Sciatic nerve (tissue), 2 donors: ENCODE data around the gene MCUB. TPM values are rescaled to one million over a fixed set of nuclear protein-coding genes. Genes with fewer than 3 reads are reported as not detected.
"Not testable (repeated sequence)": the region's sequence is repeated elsewhere in the genome, so short reads cannot be mapped to it uniquely, and the experiment has no call there.

Experiments
- ATAC-seq: fragments of 200-7000 bp; cut with Tn5 transposase; one replicate; pipeline ENCODE4 v1.9.1; 2020; ENCODE audit warnings: mild to moderate bottlenecking, moderate library complexity
- DNase-seq: peaks from one replicate; pipeline ENCODE4 v3.0.0-alpha.2; 2020; ENCODE audit warnings: low spot score
- intact Hi-C: fragments of 100-400 bp; cut with DNase I; formaldehyde crosslinking; loops from one replicate; pipeline ENCODE4 v1.14.2; 2022
- total RNA-seq: library from RNA; stranded (reverse); fragmentation: NEBNext Ultra II Directional; extraction: Animal tissue kit (Norgen Biotek cat#: 25700); gene quantifications from one replicate; pipeline ENCODE4 v1.2.1, GENCODE V29; 2021
- donor health status: DM: no; HTN: no; CAD: no.
- donor health status: DM: no; HTN: no; CAD: no.

The MCUB gene
- total RNA-seq, 1 donor from 2014 or later, result 23.0 TPM

DNA sequence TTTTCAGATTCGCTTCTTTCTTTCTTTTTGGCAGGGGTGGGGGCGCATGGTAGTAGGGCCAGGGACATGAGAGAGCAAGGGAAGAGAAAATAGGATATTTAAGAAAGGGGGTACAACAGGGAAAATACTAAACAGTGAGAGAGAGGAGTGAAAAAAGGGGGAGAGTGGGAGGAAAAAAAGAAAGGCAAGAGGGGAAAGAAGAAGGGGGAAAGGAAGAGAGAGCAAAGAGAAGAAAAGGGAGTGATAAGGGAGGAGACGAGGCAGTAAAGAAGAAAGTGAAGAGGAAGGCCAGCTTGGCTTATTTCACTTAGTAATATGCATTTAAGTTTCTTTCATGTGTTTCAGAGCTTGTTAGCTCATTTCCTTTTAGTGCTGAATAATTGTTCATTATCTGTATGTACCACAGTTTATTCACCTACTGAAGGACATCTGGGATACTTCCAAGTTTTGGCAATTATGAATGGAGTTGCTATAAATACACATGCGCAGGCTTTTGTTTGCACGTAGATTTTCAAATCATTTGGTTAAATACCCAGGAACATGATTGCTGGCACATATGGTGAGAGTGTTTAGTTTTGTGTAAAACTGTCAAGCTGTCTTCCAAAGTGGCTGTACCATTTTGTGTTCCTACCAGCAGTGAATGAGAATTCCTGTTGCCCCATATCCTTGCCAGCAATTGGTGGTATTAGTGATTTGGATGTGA lies 105.9 kb downstream of the MCUB start:
- intact Hi-C loops, result no loop called here
- no peak for ATAC-seq
- DNase-seq, result no peak

DNA sequence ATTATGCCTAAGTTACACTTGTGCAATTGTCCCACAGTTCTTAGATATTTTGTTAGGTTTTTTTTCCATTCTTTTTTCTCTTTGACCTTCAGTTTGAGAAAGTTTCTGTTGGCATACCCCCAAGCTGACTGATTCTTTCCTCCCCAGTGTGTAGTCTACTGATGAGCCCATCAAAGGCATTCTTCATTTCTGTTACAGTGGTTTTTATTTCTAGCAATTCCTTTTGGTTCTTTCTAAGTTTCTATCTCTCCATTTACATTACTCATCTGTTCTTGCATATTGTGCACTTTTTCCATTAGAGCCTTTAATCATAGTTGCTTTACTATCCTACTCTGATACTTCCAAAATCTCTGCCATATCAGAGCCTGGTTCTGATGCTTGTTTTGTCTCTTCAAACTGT lies 111.3 kb downstream of the MCUB start:
- ATAC-seq, result no peak
- no peak for DNase-seq
- intact Hi-C loops, result no loop called here

DNA sequence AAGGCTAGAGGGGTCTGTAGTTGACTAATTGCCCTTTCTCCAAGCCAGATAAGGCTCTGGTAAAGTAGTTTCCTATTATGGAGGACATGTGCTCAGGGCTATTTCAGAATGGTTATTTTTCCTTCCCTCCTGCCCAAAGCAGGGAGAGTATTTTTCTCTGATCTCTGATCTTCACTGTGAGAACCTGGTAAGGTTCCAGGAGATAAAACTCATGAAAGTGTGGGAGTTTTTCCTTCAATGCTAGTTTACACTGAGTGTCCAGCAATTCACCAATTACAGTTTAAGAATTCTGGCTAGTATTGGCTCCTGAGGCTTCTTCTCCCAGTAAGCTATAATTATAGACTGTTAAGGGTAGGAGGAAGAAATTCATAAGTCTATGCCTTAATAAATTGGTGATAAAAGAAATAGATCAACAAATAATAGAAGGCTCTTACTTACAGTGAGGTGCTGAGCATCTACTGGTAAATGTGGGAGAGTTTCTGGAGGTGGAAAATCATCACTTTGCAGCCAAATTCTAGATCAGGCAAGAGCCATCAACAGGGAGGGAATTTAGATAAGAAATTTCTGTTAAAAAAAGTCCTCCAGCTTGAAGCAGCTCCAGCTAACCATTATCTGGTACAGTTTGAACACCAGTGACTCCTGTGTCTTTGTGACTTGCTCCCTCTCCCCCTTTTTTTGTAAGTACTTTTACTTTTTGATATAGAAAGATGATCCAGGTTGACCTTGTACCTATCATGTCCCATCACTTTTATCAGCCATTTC lies 112.3 kb downstream of the MCUB start:
- DNase-seq (no peak), ATAC-seq (no peak)
- intact Hi-C loops, result no loop called here

- no peak for ATAC-seq
- intact Hi-C loops, result no loop called here
- no peak for DNase-seq
Measured at GRCh38 chr4:109673303-109673702, 113.3 kb downstream of the MCUB start.

- ATAC-seq, result no peak
- DNase-seq, result no peak
- intact Hi-C loops, result no loop called here
Measured at GRCh38 chr4:109675181-109675580, 115.1 kb downstream of the MCUB start.

GRCh38 chr4:109675843-109676242 lies 115.8 kb downstream of the MCUB start:
- ATAC-seq, result no peak
- no peak for DNase-seq
- intact Hi-C loops, result no loop called here

GRCh38 chr4:109676886-109677285 lies 116.8 kb downstream of the MCUB start:
- intact Hi-C loops, result no loop called here
- ATAC-seq (no peak), DNase-seq (no peak)

DNA sequence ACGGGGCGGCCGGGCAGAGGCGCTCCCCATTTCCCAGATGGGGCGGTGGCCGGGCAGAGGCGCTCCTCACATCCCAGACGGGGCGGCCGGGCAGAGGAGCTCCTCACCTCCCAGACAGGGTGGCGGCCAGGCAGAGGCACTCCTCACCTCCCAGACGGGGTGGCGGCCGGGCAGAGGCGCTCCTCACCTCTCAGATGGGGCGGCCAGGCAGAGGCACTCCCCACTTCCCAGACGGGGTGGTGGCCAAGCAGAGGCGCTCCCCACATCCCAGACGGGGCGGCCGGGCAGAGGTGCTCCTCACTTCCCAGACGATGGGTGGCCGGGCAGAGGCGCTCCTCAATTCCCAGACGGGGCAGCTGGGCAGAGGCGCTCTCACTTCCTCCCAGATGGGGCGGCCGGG lies 118.4 kb downstream of the MCUB start:
- intact Hi-C loops, ATAC-seq, DNase-seq: not testable (repeated sequence)

DNA sequence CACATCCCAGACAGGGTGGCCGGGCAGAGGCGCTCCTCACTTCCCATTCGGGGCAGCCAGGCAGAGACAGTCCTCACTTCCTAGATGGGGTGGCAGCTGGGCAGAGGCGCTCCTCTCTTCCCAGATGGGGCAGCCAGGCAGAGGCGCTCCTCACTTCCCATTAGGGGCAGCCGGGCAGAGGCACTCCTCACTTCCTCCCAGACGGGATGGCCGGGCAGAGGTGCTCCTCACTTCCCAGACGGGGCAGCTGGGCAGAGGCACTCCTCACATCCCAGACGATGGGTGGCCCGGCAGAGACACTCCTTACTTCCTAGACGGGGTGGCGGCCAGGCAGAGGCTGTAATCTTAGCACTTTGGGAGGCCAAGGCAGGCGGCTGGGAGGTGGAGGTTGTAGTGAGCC lies 118.9 kb downstream of the MCUB start:
- DNase-seq, ATAC-seq, intact Hi-C loops: not testable (repeated sequence)

DNA sequence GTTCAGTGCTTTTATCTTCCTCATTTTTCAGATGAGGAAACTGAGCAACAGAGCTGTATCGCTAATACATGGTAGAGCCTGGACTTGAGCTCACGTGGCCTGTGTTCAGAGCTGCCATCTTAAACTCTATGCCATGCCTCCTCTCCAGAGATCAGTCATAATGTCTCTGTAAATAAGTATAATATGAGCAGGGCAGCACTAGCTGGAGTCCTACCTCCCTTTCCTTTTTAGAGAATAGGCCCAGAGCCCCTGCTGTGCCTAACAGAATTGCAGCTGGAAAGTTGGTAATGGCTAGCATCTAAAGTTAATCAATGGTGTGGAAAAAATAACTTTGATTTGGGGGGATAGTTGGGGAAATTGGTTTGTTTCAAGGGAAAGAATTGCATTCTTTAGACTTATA lies 122.8 kb downstream of the MCUB start:
- intact Hi-C loops, result no loop called here
- DNase-seq, result no peak
- ATAC-seq, result no peak

DNA sequence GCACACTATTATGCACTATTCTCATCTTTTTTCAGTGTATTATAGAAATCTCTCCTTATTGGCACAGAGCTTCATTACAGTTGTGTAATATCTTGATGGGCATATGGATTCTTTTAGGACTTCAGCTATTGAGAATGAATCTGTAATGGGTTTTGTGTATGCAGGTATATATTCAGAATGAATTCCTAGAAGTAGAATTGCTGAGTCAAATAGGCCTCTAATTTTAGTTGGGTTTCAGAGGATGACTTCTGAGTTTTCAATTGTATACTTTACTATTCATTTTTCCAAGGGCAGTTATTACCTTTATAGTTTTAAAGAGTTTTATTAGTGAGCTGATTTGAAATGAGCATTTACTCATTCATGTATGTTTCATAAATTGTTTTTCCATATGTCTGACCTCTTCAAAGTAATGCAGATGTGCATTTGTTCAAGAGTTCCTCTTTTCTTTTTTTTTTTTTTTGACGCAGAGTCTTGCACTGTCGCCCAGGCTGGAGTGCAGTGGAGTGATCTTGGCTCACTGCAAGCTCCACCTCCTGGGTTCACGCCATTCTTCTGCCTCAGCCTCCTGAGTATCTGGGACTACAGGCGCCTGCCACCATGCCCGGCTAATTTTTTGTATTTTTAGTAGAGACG lies 123.7 kb downstream of the MCUB start:
- DNase-seq, result no peak
- no peak for ATAC-seq
- intact Hi-C loops, result no loop called here

DNA sequence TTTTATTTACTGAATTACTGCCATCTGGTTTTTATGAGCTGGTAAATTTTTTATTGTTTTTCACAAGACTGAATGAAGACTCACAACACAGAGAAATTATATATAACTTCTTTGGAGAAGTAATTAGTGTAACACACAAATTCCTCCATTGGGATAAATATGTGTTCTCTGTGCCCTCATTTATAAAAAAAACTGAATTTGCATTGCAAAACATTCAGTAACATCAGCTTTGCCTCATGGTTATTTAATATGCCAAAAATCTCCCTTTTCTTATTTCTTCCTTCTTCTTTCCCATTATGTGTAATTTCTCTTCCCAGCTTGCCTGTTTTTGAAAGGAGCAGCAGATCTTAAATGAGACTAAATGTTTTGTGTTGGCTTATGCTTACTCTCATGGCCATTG lies 124.7 kb downstream of the MCUB start:
- ATAC-seq (no peak), DNase-seq (no peak)
- intact Hi-C loops, result no loop called here

GRCh38 chr4:109690690-109691410 lies 130.8 kb downstream of the MCUB start:
- intact Hi-C loops, result no loop called here
- ATAC-seq (no peak), DNase-seq (no peak)

DNA sequence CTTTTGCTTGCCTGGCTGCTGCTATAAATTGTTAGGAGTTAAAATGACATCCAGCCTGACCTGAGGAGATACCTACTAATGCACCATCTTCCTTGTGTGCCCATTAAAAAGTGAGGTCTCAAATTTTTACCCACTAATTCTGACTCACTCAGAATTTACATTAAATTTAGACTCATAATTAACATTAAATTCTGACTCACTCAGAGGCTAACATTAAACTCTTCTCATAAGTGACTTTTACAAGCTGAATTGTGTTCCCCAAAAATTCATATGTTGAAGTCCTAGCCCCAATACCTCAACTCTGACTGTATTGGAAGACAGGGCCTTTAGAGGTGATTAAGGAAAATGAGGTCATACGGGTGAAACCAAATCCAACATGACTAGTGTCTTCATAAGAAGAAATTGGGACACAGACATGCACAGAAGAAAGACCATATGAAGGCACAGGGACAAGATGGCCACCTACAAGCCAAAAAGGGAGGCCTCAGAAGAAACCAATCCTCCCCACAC lies 131.4 kb downstream of the MCUB start:
- intact Hi-C loops, result no loop called here
- DNase-seq (no peak), ATAC-seq (no peak)

DNA sequence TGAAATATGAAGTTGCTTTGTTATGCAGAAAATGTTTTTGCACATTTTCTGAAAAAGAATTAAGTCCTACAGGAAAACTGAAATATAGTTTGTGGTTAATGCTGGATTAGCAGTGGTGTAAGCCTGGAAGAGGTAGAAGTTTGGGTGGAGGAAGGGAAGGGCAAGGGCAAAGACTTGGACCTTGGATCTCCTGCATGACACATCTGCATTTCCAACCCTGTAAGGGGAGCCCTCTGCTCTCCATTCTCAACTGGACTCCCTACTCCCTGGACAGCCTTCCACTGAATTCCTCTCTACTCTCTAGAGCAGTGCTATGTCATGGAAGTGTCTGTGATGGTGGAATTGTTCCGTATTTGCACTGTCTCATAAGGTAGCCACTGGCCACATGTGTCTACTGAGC lies 138.6 kb downstream of the MCUB start:
- DNase-seq, result no peak
- ATAC-seq, result no peak
- intact Hi-C loops, result no loop called here

DNA sequence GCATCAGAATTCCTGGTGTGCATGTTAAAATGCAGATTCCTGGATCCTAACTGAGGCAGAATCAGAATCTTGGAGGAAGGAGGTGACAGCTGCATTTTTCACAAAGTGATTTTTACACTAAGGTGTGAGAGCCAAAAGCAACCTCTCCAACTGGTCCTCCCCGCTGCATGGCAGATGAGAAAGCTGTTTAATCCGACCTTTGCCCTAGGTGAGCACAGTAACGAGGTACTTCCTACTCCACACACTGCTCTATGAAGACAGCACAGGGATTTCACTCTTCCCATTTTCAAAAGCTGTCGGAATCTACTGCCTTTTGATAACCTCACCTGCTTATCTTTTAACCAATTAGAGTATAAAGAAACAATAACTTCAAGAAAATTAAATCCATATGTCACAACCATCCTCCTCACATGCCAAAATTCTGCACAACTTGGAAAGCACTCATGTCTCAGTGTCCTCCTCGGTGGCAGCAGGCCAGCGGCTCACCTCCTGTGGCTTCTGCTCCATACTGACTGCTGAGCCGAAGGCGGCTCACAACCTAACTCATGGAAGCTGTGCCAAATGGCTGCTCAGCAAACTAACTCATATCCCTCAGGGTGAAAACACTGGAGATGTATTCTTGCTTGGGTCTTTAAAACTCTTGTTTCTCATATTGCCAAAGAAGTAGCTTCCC lies 139.6 kb downstream of the MCUB start:
- no peak for DNase-seq
- ATAC-seq, result no peak
- intact Hi-C loops, result loop anchor here (10.0 kb wide), 1 partner anchor 265 kb away; the partner anchor contains the start of gene SEC24B

- no peak for ATAC-seq
- DNase-seq, result no peak
- intact Hi-C loops, result loop anchor here (10.0 kb wide), 1 partner anchor 267 kb away; the partner anchor contains the start of gene SEC24B
Measured at GRCh38 chr4:109701566-109702410, 141.7 kb downstream of the MCUB start.
